ENCODE data around the gene PCAT6.

PCAT6 gene

DNA sequence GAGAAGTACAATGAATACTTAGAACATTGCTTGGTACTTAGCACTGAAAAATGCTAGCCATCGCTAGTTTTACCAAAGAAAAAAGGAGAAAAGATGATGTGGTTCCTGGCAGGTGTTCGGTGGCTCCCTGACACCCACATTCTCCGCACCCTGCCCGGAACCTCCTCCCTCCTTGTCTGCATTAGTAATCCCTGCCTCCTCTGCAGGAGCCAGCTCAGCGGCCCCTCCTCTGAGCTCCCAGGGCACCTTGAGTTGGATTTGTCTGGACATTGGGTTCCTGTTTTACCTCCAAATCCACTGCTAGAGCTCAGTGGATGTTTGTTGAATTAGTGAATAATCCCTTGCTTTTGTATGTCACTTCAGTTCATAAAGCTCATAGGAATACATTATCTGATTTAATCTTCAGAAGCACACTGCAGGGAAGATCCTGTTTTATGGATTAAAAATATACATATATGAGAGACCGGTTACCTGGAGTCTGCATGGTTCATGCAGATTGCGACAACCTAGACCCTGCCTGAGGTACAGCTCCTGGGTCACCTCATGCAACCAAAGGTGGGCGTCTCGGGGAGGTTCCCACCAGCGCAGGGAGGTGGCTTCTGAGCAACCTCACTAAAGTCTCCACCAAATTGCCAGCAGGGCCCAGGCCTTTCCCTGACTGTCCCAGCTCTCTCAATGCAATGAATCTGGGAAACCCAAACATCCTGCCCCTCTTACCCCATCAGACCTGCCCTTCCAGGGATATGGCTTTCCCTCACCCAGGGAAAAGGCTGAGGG lies 24.2 kb downstream of the PCAT6 start:
- Histone ChIP-seq H3K4me3 (ENCODE audit: low read depth, low read length) (no peak overlapping the region), H3K27ac (no peak overlapping the region), H3K79me2 (no peaks in the 10 kb centered on the region)

DNA sequence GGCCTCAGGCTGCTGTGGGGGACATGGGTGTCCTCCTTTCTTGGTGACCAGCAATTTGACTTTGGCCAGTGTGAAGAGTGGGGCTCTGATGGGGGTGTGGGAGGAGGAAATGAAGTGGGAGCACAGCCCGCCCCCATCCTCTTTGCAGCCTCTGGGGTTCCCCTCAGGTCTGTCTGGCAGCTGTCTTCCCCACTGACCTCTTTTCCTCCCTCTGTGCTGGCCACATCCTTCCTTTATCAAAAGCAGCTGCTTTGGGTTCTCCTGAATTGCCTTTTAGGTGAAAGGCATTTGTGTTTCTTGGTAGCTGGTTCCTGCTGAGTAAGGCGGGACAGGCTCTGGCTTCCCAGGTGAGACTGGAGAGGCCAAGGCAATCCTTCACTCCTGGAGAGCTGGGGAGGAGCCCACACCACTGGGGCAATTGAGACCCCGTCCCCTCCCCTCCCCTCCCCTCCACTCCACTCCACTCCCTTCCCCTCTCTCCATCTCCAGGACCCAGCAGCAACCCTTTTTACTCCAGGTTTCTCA lies 24.9 kb downstream of the PCAT6 start:
- Histone ChIP-seq H3K79me2 (no peaks in the 10 kb centered on the region), H3K9ac (no peak overlapping the region), H3K27ac (no peak overlapping the region), H2AFZ (no peak overlapping the region), H3K4me3 (ENCODE audit: low read depth, low read length) (no peak overlapping the region), H3K4me1 (no peaks in the 10 kb centered on the region), H3K9me3 (ENCODE audit: control insufficient read depth, low read length) (no peaks in the 10 kb centered on the region), H3K36me3 (ENCODE audit: control insufficient read depth, insufficient read depth, low read length) (no peaks in the 10 kb centered on the region), H3K27me3 (ENCODE audit: control insufficient read depth, insufficient read depth, low read length) (no peaks in the 10 kb centered on the region), H3K4me2 (ENCODE audit: low read length) (no peak overlapping the region)
- TF ChIP-seq, protein P1, sequence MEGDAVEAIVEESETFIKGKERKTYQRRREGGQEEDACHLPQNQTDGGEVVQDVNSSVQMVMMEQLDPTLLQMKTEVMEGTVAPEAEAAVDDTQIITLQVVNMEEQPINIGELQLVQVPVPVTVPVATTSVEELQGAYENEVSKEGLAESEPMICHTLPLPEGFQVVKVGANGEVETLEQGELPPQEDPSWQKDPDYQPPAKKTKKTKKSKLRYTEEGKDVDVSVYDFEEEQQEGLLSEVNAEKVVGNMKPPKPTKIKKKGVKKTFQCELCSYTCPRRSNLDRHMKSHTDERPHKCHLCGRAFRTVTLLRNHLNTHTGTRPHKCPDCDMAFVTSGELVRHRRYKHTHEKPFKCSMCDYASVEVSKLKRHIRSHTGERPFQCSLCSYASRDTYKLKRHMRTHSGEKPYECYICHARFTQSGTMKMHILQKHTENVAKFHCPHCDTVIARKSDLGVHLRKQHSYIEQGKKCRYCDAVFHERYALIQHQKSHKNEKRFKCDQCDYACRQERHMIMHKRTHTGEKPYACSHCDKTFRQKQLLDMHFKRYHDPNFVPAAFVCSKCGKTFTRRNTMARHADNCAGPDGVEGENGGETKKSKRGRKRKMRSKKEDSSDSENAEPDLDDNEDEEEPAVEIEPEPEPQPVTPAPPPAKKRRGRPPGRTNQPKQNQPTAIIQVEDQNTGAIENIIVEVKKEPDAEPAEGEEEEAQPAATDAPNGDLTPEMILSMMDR (IDR thresholded peaks at IDR 0.05), result no peak

More for the DNA sequence above, 24.2 kb downstream of the PCAT6 start:
- H3K27me3 ChIP-seq (ENCODE audit: control insufficient read depth, insufficient read depth, low read length), result no peaks in the 10 kb centered on the region
- no peak overlapping the region for H3K4me2 ChIP-seq (ENCODE audit: low read length)
- no peak overlapping the region for H2AFZ ChIP-seq
- no peaks in the 10 kb centered on the region for H3K4me1 ChIP-seq
- no peak overlapping the region for H3K9ac ChIP-seq
- TF ChIP-seq, protein P1 (IDR thresholded peaks at IDR 0.05), result no peak
- H3K36me3 ChIP-seq (ENCODE audit: control insufficient read depth, insufficient read depth, low read length), result no peaks in the 10 kb centered on the region
- H3K9me3 ChIP-seq (ENCODE audit: control insufficient read depth, low read length), result no peaks in the 10 kb centered on the region

DNA sequence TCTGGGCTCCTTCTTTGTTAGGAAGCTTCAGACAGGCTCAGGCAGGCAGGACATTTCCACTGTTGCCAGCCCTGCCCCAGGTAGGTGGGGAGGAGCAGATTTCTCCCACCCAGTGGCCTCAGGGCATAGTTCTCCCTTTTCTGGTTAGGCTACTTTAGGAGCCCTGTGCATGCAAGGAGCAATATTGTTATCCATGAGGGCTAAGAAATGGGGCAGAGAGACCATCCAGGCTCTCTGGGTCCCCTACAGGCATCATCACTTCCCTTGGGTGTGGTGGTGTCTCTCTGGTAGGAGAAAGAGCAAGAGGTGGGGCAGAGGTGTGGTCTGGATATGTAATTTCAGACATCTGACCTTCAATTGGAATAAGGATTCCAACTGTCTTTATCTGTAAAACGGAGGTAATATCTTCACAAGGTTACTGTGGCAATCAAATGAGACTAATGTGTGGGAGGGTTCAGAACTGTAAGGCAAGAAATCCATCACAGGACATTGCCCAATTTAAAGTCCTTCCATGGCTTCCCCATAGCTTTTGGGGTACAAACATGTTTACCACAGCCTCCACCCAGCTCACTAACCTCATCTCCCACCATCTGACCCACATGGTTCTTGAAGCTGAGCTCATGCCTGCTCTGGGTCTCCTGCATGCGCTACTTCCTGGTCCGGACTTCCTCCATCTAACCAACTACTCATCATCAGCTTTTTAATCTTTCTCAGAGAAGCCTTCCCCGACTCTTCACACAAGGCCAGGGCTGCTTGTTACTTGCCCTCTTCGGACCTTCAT lies 26.1 kb downstream of the PCAT6 start:
- Histone ChIP-seq H3K36me3 (ENCODE audit: control insufficient read depth, insufficient read depth, low read length) (no peaks in the 10 kb centered on the region), H3K4me2 (ENCODE audit: low read length) (no peak overlapping the region), H3K9ac (no peak overlapping the region), H3K79me2 (no peaks in the 10 kb centered on the region), H2AFZ (no peak overlapping the region), H3K27ac (no peak overlapping the region), H3K4me1 (no peaks in the 10 kb centered on the region), H3K27me3 (ENCODE audit: control insufficient read depth, insufficient read depth, low read length) (no peaks in the 10 kb centered on the region), H3K4me3 (ENCODE audit: low read depth, low read length) (no peak overlapping the region), H3K9me3 (ENCODE audit: control insufficient read depth, low read length) (no peaks in the 10 kb centered on the region)
- TF ChIP-seq, protein P1 (IDR thresholded peaks at IDR 0.05), result no peak

DNA sequence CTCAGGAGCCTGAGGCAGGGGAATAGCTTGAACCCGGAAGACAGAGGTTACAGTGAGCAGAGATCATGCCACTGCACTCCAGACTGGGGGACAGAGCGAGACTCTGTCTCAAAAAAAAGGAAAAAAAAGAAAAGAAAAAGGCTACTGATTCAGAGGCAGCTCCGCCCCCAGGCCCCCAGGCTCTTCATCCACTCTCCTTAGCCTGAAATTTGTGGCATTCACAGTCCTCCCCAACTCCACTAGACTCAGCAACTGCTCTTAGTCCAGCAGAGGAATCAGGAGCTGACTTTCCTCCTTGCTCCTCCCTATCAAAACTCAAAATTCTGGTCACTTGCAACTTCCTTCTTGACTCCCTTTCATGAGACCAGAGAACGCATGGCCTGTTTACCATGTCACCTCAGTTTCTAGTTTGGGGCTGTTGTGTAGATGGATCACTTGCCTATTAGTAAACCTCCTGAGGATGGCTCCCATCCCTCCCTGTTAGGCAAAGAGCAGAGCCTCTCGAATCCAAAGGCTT lies 27.1 kb downstream of the PCAT6 start:
- no peaks in the 10 kb centered on the region for H3K27me3 ChIP-seq (ENCODE audit: control insufficient read depth, insufficient read depth, low read length)
- H3K4me2 ChIP-seq (ENCODE audit: low read length), result no peak overlapping the region
- H3K9me3 ChIP-seq (ENCODE audit: control insufficient read depth, low read length), result no peaks in the 10 kb centered on the region
- H3K79me2 ChIP-seq, result no peaks in the 10 kb centered on the region
- H3K4me3 ChIP-seq (ENCODE audit: low read depth, low read length), result no peak overlapping the region
- no peak overlapping the region for H3K9ac ChIP-seq
- H3K4me1 ChIP-seq, result no peaks in the 10 kb centered on the region
- TF ChIP-seq, protein P1 (IDR thresholded peaks at IDR 0.05), result no peak
- no peak overlapping the region for H2AFZ ChIP-seq
- no peak overlapping the region for H3K27ac ChIP-seq
- H3K36me3 ChIP-seq (ENCODE audit: control insufficient read depth, insufficient read depth, low read length), result no peaks in the 10 kb centered on the region
